ENCODE measurements around the gene RBMS1.

The RBMS1 gene

DNA sequence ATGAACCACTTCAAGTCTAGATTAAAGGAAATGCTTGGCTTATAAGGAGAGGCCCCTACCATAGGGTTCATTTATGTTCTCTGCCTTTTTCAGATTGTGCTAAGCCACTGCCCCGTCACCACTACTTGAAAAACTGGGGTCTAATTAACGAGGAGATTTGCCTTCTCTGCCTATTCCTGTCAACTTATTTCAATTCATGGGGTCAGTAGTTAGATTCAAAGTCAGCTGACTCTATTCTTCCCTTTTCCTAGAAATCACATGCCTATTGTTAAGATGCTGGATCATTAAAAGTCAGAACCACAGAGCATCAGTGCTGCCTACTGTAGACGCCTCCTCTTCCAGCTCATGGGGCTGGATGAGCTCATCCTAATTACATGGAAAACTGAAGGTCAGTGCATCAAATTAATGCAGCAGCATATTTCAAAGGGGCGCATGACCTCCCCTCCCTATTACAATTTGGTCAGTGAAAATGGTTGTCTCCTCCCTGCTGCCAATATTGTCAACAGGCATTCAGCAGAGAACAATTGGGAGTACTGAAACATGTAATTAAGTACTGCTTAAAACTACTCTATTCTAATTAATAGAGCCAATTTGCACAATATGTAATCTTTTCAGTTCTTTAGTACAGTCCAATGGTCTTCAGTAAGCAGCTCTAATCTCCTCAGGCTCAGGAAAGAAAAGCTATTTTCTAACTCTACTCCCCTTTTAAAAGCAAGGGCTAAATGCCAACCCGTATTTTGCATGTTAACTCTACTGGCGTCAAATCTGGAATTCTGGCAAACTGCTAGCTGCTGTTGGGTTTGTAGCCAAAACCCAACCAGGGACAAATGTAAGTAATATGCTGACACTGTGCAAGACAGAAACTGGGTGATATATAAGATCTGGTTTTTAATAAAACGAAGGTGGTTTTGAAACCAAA is 176.2 kb downstream of the RBMS1 start:
- TF ChIP-seq, protein P1, sequence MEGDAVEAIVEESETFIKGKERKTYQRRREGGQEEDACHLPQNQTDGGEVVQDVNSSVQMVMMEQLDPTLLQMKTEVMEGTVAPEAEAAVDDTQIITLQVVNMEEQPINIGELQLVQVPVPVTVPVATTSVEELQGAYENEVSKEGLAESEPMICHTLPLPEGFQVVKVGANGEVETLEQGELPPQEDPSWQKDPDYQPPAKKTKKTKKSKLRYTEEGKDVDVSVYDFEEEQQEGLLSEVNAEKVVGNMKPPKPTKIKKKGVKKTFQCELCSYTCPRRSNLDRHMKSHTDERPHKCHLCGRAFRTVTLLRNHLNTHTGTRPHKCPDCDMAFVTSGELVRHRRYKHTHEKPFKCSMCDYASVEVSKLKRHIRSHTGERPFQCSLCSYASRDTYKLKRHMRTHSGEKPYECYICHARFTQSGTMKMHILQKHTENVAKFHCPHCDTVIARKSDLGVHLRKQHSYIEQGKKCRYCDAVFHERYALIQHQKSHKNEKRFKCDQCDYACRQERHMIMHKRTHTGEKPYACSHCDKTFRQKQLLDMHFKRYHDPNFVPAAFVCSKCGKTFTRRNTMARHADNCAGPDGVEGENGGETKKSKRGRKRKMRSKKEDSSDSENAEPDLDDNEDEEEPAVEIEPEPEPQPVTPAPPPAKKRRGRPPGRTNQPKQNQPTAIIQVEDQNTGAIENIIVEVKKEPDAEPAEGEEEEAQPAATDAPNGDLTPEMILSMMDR (IDR thresholded peaks at IDR 0.05; ENCODE audit: control insufficient read depth, extremely low read depth, insufficient read depth), result no peak
- no peak overlapping the region for H3K4me3 ChIP-seq (ENCODE audit: low read depth, low read length)
- DNase-seq (ENCODE audit: low read depth), result no peak

DNA sequence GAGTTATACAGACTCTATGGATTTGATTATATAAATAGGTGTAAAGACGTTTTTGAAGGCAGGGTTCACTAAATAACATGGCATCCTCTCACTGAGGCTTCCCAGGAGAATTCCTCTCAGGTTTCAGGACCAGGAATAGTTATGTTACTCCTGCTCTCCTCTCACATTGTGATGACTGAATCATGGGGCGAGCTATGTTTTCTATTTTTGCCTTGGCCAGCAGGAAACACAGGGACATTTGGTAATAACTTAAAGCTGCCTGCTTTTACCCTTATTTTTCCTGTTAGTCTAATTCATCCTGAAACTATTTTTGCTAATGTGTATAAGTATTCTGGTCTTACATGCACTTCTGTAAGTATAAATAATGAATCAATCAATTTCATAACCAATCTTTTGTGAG is 178.3 kb downstream of the RBMS1 start:
- DNase-seq (ENCODE audit: low read depth), result no peak
- TF ChIP-seq, protein P1 (IDR thresholded peaks at IDR 0.05; ENCODE audit: control insufficient read depth, extremely low read depth, insufficient read depth), result no peak
- no peak overlapping the region for H3K4me3 ChIP-seq (ENCODE audit: low read depth, low read length)

DNA sequence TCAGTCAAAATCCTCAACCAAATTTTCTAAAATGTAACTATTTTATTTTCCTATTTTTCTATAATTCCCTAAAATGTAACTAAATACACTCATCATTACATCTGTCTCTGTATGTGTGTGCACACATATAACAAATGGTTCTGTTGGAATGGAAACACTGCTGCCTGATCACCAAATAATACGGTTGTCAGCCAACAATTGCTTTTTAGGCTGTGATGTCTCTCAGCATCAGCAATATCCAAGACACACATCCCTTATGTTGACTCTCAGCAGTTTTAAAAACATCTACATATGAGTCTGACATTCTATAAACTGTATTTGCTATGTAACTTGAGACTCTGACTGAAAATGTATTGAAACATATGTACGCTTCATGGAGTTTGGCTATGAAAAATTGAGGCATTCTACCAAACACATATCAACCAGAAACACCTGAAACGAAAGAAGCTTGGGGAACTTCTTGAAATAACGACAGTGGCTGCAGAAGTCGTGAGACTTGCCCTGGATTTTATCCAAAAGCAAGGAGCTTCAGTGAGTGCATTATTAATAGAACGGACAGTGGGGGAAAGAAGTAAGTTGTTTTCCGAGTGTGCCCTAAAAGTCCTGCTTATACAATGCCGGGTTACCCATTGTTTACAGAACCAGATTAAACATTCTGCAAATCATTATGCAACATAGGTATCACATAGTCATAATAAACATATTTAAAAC is 183.3 kb downstream of the RBMS1 start:
- TF ChIP-seq, protein P1 (IDR thresholded peaks at IDR 0.05; ENCODE audit: control insufficient read depth, extremely low read depth, insufficient read depth), result no peak
- no peak overlapping the region for H3K4me3 ChIP-seq (ENCODE audit: low read depth, low read length)
- DNase-seq (ENCODE audit: low read depth), result no peak

DNA sequence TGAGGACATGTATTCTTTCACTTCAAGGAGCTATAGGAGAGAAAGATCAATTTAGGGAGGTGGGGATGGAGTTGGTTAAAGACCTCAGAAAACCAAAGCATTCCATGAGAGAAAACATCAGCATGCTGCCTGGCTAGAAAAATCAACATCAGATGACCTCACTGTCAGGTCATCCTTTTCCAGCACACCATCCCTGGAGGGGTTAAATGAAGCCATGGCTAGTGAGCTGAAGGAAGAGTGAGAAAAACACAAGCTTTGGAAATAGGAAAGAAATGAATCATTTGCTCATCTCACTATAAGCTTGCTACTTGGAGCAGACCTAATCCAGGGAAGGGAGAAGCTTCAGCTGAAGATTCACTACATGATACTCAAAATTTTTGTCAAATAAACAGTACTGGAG is 184.0 kb downstream of the RBMS1 start:
- TF ChIP-seq, protein P1 (IDR thresholded peaks at IDR 0.05; ENCODE audit: control insufficient read depth, extremely low read depth, insufficient read depth), result no peak
- H3K4me3 ChIP-seq (ENCODE audit: low read depth, low read length), result no peak overlapping the region
- no peak for DNase-seq (ENCODE audit: low read depth)

DNA sequence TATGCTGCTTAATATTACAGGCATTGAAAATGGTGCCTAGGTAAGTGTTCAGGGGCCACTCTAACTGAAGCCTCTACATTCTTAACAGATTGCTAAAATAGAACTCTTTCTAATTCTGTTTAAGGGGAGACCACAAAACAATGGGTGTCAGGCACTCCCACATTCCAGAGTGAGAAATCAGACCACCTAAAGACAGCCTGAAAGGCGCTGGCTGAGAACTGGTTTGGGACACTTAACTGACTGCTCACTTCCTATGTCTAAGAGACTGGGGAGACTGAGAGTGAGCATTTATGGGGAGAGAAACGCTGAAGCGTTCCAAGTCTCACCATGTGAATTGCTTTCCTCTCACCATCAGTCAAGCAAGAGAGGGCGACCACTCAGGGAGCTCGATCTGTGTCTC is 184.7 kb downstream of the RBMS1 start:
- no peak overlapping the region for H3K4me3 ChIP-seq (ENCODE audit: low read depth, low read length)
- DNase-seq (ENCODE audit: low read depth), result no peak
- TF ChIP-seq, protein P1 (IDR thresholded peaks at IDR 0.05; ENCODE audit: control insufficient read depth, extremely low read depth, insufficient read depth), result no peak

DNA sequence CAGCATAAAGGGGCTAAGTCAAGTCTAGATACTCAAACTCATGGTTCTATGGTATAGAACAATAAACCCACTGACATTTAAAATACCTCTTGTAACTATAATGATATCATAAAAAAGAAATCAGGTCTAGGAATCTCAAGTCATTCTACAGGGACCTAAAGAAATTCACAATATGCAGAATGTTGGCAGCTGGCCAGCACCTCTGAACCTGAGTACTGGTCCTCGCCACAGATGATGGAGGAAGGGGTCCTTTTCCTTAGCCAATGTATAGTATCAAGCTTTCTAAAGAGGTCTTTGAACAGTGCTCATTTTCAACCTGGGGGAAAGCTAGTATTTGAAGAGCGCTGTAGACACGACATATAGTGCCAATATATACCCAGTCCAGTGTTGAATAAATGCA is 185.1 kb downstream of the RBMS1 start:
- no peak overlapping the region for H3K4me3 ChIP-seq (ENCODE audit: low read depth, low read length)
- DNase-seq (ENCODE audit: low read depth), result no peak
- TF ChIP-seq, protein P1 (IDR thresholded peaks at IDR 0.05; ENCODE audit: control insufficient read depth, extremely low read depth, insufficient read depth), result no peak

All from LNCaP clone FGC (cell line).